ENCODE measurements around the gene ANXA1. TPM values are rescaled to one million over a fixed set of nuclear protein-coding genes. Genes with fewer than 3 reads are reported as not detected.
A peak's percentile ranks its signal among the peaks of the same experiment; 100 is the strongest.
"Not testable (repeated sequence)": the region's sequence is repeated elsewhere in the genome, so short reads cannot be mapped to it uniquely, and the experiment has no call there.

ANXA1 gene
- total RNA-seq, 1 donor from 2014 or later = 8.2 TPM

GRCh38 chr9:73166468-73166867, 14.8 kb downstream of the ANXA1 start:
- FAIRE-seq (no peak), DNase-seq (ENCODE audit: low spot score in 2 of 2) (no peak)

DNA sequence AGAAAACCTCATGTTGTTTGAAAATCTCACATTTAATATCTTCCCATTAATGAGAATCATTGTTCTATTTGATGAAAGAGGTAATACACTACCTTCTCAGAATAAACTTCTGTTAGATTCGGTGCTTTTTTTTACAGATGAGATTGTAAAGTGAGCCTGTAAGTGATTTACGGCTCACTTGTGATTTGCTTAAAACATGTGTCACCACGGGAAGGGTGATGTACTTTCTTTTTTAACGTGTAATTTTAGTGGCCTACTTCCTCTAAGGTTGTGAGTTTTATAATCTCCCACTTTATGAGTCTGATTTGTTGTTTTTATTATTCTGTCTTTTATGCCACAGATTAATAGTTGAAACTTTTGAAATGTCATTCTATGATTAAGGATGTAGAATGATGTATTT, 15.9 kb downstream of the ANXA1 start:
- FAIRE-seq (no peak), DNase-seq (ENCODE audit: low spot score in 2 of 2) (no peak)

- FAIRE-seq = no peak
- DNase-seq (ENCODE audit: low spot score in 2 of 2) = no peak
Measured at GRCh38 chr9:73168298-73168934, 16.8 kb downstream of the ANXA1 start.

- DNase-seq (ENCODE audit: low spot score in 2 of 2) (no peak), FAIRE-seq (no peak)
Measured at GRCh38 chr9:73170185-73170957, 18.7 kb downstream of the ANXA1 start.

GRCh38 chr9:73172901-73173215, 21.2 kb downstream of the ANXA1 start:
- no peak for FAIRE-seq
- DNase-seq (ENCODE audit: low spot score in 2 of 2) = no peak

DNA sequence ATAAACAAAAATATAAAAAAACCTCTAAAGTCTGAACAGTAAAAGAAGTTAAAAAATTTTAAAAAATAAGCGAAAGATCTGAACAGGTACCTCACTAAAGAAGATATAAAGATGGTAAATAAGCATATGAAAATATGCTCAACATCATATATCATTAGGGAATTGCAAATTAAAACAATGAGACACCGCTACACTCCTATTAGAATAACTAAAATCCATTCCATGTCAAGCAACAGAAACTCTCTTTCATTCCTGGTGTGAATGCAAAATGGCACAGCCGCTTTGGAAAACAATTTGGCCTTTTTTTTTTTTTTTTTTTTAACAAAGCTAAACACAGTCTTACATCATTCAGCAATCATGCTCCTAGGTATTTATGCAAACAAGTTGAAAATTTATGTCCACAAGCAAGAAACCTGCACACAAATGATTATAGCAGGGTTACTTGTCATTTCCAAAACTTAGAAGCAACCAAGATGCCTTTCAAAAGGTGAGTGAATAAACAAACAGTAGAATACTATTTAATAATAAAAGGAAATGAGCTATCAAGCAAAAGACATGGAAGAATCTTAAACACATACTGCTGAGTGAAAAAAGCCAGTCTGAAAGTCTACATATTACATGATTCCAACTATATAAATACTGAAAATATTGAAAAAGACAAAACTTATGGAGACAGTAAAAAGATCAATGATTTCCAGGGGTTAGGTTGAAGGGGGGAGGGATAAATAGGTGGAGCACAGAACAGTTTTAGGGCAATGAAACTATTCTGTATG, 22.1 kb downstream of the ANXA1 start:
- no peak for FAIRE-seq

GRCh38 chr9:73174330-73174980, 22.8 kb downstream of the ANXA1 start:
- DNase-seq (ENCODE audit: low spot score in 2 of 2) = no peak
- FAIRE-seq = no peak

More for the DNA sequence above, 22.1 kb downstream of the ANXA1 start:
- no peak for DNase-seq (ENCODE audit: low spot score in 2 of 2)

DNA sequence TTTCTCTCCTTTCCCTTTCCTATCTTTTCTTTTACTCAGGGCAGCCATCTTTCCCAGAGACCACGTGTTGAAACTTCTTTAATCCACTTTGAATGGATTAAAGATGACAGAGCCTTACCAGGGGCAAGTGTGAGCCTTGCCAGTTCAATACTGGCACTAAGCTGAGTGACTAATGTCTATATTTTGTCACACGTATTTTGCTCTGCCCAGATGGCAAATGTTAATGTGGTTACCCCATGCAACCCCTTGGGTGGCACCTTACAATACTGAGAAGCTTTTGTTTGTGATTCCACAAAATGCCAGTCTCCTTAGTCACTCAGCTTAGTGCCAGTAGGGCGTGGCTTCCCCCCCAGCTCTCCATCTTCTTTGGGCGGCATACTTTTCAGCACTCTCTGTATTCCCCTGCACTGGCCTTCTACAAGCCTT, 24.8 kb downstream of the ANXA1 start:
- DNase-seq (ENCODE audit: low spot score in 2 of 2) (no peak), FAIRE-seq (no peak)

DNA sequence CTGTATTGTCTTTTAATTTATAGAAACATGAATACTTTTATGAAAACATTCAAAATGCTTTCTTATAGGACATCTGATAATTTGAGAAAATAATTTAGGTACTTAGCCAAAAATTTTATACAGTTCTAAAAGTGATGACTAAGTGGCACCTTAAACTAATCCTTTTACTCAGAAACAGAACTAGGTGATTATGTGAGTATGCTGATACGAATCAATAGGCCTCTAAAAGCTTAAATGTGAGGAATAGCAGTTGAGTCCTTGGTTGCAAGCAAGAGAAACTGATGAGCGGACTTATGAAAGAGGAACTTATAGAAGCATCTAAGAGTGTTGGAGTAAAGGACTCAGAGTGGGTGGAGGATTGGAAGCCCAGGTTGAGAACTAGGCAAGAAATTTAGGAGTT, 26.4 kb downstream of the ANXA1 start:
- FAIRE-seq (no peak), DNase-seq (ENCODE audit: low spot score in 2 of 2) (no peak)

DNA sequence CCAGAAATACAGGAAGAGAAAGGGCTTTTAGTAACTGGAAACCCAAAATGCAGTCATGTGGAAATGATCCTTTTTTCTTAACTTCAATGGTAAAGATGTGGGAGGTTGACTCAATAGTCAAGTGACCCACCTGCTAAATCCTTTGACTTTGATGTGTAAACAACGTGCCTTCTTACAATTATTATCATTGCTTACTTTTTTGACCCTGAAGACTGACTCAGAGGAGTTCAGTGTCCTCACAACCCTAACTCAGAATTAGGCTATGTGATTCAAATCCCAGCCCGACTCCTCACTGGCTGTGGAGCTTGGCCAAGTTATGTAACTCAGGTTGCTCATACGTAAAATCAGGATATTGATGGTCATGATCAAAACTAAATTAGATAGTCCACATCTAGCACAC, 27.9 kb downstream of the ANXA1 start:
- DNase-seq (ENCODE audit: low spot score in 2 of 2) (no peak), FAIRE-seq (no peak)

DNA sequence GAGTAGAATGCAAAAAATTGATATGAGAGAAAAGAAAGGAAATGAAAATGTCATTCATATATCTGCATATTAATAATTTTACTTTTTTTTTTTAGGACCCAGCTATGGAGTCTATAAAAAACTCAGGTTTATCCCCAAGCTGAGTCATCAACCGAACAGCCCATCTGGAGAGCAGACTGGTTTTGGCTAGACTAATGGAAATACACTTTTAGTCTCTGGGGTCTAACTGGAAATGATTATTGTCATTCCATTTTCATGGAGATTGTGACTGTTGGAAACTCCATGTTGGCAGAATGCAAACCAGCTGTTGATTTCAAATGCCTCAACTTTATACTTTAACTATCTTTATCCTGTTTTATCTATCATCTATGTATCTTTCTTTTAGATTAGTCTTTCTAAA, 28.7 kb downstream of the ANXA1 start:
- no peak for DNase-seq (ENCODE audit: low spot score in 2 of 2)
- no peak for FAIRE-seq

- FAIRE-seq (no peak), DNase-seq (ENCODE audit: low spot score in 2 of 2) (no peak)
Measured at GRCh38 chr9:73182928-73183327, 31.3 kb downstream of the ANXA1 start.

- no peak for FAIRE-seq
- DNase-seq (ENCODE audit: low spot score in 2 of 2) = no peak
Measured at GRCh38 chr9:73183428-73183827, 31.8 kb downstream of the ANXA1 start.

- FAIRE-seq = peak; percentile 99
Measured at GRCh38 chr9:73183917-73184861, 32.5 kb downstream of the ANXA1 start.

DNA sequence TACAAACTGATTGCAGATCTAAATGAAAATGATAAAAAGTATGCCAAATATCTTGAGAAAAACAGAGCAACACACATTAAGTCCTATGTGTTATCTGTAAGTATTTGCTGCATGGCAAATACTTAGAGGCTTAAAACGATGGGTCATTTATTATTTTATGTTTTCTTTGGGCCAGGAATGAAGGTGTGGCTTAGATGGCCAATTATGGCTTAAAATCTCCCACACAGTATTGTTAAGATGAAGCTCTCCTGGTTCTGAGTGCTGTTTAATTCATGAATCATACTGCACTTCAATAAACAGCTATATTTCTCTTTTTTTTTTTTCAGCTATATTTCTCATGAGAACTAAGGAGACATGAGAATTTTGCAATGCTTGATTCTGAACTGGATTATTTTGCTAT, 39.4 kb downstream of the ANXA1 start:
- not testable (repeated sequence) for DNase-seq (ENCODE audit: low spot score in 2 of 2); FAIRE-seq

More at GRCh38 chr9:73183917-73184861, 32.5 kb downstream of the ANXA1 start:
- no peak for DNase-seq (ENCODE audit: low spot score in 2 of 2)

GRCh38 chr9:73194284-73194683, 42.6 kb downstream of the ANXA1 start:
- no peak for DNase-seq (ENCODE audit: low spot score in 2 of 2)
- no peak for FAIRE-seq

DNA sequence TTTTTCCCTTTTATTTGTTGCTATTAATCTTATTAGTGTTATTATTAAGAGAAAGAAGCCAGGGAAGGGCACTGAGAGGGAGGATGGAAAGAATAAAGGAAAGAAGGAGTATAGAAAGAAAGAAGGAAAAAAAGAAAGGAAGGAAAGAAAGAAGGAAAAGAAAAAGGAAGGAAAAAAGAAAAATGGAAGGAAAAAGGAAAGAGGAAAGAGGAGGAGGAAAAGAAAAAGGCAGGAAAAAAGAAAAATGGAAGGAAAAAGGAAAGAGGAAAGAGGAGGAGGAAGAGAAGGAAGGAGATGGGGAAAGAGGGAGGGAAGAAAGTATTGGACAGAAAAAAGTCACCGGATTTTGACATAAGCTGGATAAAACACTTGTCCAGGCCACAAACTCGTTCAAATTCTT, 47.8 kb downstream of the ANXA1 start:
- no peak for FAIRE-seq
- DNase-seq (ENCODE audit: low spot score in 2 of 2) = no peak

- no peak for FAIRE-seq
- DNase-seq (ENCODE audit: low spot score in 2 of 2) = no peak
Measured at GRCh38 chr9:73199886-73200285, 48.2 kb downstream of the ANXA1 start.

DNA sequence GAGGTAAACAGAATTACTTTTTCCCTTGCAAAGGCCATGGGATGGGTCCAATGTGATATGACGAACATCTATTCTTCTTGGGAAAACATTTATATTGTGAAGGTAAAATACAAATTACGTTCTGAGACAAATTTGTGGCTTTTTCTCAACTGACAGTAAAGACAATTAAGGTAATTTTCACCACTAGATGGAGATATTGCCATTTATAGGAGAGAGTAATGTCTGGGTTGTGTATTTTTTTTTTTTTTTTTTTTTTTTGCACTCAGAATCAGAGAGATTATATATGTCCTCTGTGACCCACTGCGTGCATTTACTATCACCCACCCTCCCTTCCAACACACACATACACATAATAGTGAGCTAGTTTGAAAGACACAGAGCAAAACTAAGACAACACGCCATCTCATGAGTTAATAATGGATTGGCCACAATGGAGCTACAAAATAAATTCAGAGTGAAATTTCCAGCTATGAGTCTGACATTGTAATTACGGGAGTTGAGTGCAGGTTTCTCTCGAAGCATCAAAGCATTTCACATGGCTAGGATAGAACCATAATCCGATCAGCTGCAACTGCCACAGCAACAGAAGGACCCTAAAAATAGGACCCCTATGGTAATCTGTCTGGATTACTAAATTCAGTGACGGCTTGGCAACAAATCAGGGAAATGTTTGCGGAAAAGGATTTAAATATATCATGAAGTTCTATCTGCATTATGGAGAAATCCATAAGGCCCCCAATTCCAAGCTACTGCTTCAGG, 49.2 kb downstream of the ANXA1 start:
- DNase-seq (ENCODE audit: low spot score in 2 of 2) (no peak), FAIRE-seq (peak; percentile 70)

Data from frontal cortex (tissue), 4 donors.